Measurements from ENCODE around the gene U2AF2.

Gene U2AF2

GRCh38 chr19:55656552-55656951, 1.7 kb downstream of the U2AF2 start:
- no peak overlapping the region for H3K27ac ChIP-seq (replicated peaks; ENCODE audit: low read length)
- H2BK120ac ChIP-seq (ENCODE audit: low read depth, low read length): no peak overlapping the region
- no peaks in the 10 kb centered on the region for H3K27me3 ChIP-seq (ENCODE audit: control insufficient read depth in 3 of 3, insufficient read depth in 3 of 3, low read depth in 1 of 3, low read length in 3 of 3)
- H4K91ac ChIP-seq (ENCODE audit: low read depth, low read length, poor library complexity): no peak overlapping the region
- peak overlapping the region; percentile 78 for H3K4me2 ChIP-seq (ENCODE audit: insufficient read depth, low read length, poor library complexity, severe bottlenecking)
- peak overlapping the region in 1 of 2 donors; percentile 55 for H3K4me3 ChIP-seq (ENCODE audit: low read length in 2 of 2)
- H2BK5ac ChIP-seq (ENCODE audit: low read length): no peak overlapping the region
- no peak overlapping the region for H3K18ac ChIP-seq (ENCODE audit: low read length)
- H2BK12ac ChIP-seq (ENCODE audit: low read length): no peak overlapping the region
- H3K14ac ChIP-seq (ENCODE audit: low read length): no peak overlapping the region
- no peak overlapping the region for H3K4ac ChIP-seq (ENCODE audit: low read length)
- no peak overlapping the region for H2AK5ac ChIP-seq (ENCODE audit: low read depth, low read length)
- H4K8ac ChIP-seq (ENCODE audit: low read depth, low read length): no peak overlapping the region
- H3K9ac ChIP-seq (ENCODE audit: low read depth, low read length, poor library complexity): no peak overlapping the region
- peaks cover 11 to 12% of the 10 kb centered on the region in 2 donors for H3K4me1 ChIP-seq (ENCODE audit: control insufficient read depth in 2 of 2, insufficient read depth in 1 of 2, low read depth in 1 of 2, low read length in 2 of 2)
- no peak overlapping the region for H2BK15ac ChIP-seq (ENCODE audit: low read length)
- no peak overlapping the region for H2AFZ ChIP-seq (ENCODE audit: low read length)
- no peak overlapping the region for H3K23ac ChIP-seq (ENCODE audit: low read depth, low read length, poor library complexity)
- H3K79me1 ChIP-seq (ENCODE audit: low read depth, low read length): peaks cover 11% of the 10 kb centered on the region
- no peaks in the 10 kb centered on the region for H3K9me3 ChIP-seq (replicated peaks in 1 of 2; ENCODE audit: control insufficient read depth in 2 of 2, insufficient read depth in 1 of 2, low read depth in 1 of 2, low read length in 2 of 2)
- DNase-seq (ENCODE audit: low spot score): no peak
- WGBS, 2 donors (ENCODE audit: extremely low coverage in 2 of 2, insufficient read length in 2 of 2, insufficient replicate concordance in 1 of 2): no CpG with 5 or more reads among the region's 7 CpGs
- H3K36me3 ChIP-seq (replicated peaks in 1 of 2; ENCODE audit: control insufficient read depth in 2 of 2, insufficient read depth in 2 of 2, low read length in 2 of 2): peaks cover 22 to 66% of the 10 kb centered on the region in 2 donors

- Histone ChIP-seq H2BK120ac (ENCODE audit: low read depth, low read length) (no peak overlapping the region), H4K8ac (ENCODE audit: low read depth, low read length) (no peak overlapping the region), H3K9me3 (replicated peaks in 1 of 2; ENCODE audit: control insufficient read depth in 2 of 2, insufficient read depth in 1 of 2, low read depth in 1 of 2, low read length in 2 of 2) (no peaks in the 10 kb centered on the region), H3K14ac (ENCODE audit: low read length) (no peak overlapping the region), H3K18ac (ENCODE audit: low read length) (no peak overlapping the region), H3K27ac (replicated peaks; ENCODE audit: low read length) (no peak overlapping the region), H3K23ac (ENCODE audit: low read depth, low read length, poor library complexity) (no peak overlapping the region), H2BK5ac (ENCODE audit: low read length) (no peak overlapping the region), H3K4ac (ENCODE audit: low read length) (no peak overlapping the region), H3K36me3 (replicated peaks in 1 of 2; ENCODE audit: control insufficient read depth in 2 of 2, insufficient read depth in 2 of 2, low read length in 2 of 2) (peaks cover 24 to 68% of the 10 kb centered on the region in 2 donors), H3K4me3 (ENCODE audit: low read length in 2 of 2) (peak overlapping the region in 1 of 2 donors; percentile 55), H3K4me1 (ENCODE audit: control insufficient read depth in 2 of 2, insufficient read depth in 1 of 2, low read depth in 1 of 2, low read length in 2 of 2) (peaks cover 11 to 12% of the 10 kb centered on the region in 2 donors), H2AFZ (ENCODE audit: low read length) (no peak overlapping the region), H3K9ac (ENCODE audit: low read depth, low read length, poor library complexity) (peak overlapping the region; percentile 39), H2BK15ac (ENCODE audit: low read length) (no peak overlapping the region), H2AK5ac (ENCODE audit: low read depth, low read length) (no peak overlapping the region), H3K4me2 (ENCODE audit: insufficient read depth, low read length, poor library complexity, severe bottlenecking) (no peak overlapping the region), H4K91ac (ENCODE audit: low read depth, low read length, poor library complexity) (no peak overlapping the region), H3K79me1 (ENCODE audit: low read depth, low read length) (peaks cover 13% of the 10 kb centered on the region), H3K27me3 (ENCODE audit: control insufficient read depth in 3 of 3, insufficient read depth in 3 of 3, low read depth in 1 of 3, low read length in 3 of 3) (no peaks in the 10 kb centered on the region), H2BK12ac (ENCODE audit: low read length) (no peak overlapping the region)
- WGBS, 2 donors (ENCODE audit: extremely low coverage in 2 of 2, insufficient read length in 2 of 2, insufficient replicate concordance in 1 of 2): no CpG with 5 or more reads among the region's 18 CpGs
- DNase-seq (ENCODE audit: low spot score): no peak
Observed at GRCh38 chr19:55656988-55657747, 2.3 kb downstream of the U2AF2 start.

DNA sequence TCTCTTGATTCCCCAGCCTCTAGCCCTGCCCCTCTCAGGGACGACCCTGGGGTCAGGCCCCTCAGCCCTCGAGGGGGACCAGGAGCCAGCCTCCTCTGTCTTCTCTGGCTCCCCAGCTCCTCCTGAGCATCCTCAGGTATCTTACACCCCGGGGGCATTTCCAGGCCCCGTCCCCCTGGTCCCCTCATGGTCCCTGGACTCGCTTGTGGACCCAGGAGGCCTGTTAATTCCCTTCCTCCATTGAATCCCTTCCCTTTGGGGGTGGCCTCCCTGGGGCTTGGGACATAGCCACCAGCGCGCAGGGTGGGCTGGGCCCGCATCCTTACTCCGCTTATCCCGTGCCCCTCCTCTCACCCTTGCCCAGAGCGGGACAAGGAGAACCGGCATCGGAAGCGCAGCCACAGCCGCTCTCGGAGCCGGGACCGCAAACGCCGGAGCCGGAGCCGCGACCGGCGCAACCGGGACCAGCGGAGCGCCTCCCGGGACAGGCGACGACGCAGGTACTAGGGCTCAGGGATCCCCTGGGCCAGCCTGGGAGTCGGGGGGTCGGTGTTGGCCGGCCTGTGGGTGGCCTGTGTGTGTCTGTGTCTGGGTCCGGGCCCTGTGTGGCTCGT, 4.1 kb downstream of the U2AF2 start:
- Histone ChIP-seq H3K27ac (replicated peaks; ENCODE audit: low read length) (peak overlapping the region; percentile 26), H3K14ac (ENCODE audit: low read length) (no peak overlapping the region), H3K4me3 (ENCODE audit: low read length in 2 of 2) (no peak overlapping the region), H3K4me1 (ENCODE audit: control insufficient read depth in 2 of 2, insufficient read depth in 1 of 2, low read depth in 1 of 2, low read length in 2 of 2) (peaks cover 11 to 12% of the 10 kb centered on the region in 2 donors), H2BK15ac (ENCODE audit: low read length) (no peak overlapping the region), H4K8ac (ENCODE audit: low read depth, low read length) (no peak overlapping the region), H3K9me3 (replicated peaks in 1 of 2; ENCODE audit: control insufficient read depth in 2 of 2, insufficient read depth in 1 of 2, low read depth in 1 of 2, low read length in 2 of 2) (no peaks in the 10 kb centered on the region), H3K36me3 (replicated peaks in 1 of 2; ENCODE audit: control insufficient read depth in 2 of 2, insufficient read depth in 2 of 2, low read length in 2 of 2) (peaks cover 40 to 82% of the 10 kb centered on the region in 2 donors), H3K23ac (ENCODE audit: low read depth, low read length, poor library complexity) (no peak overlapping the region), H2BK5ac (ENCODE audit: low read length) (no peak overlapping the region), H4K91ac (ENCODE audit: low read depth, low read length, poor library complexity) (no peak overlapping the region), H2BK120ac (ENCODE audit: low read depth, low read length) (no peak overlapping the region), H3K9ac (ENCODE audit: low read depth, low read length, poor library complexity) (peak overlapping the region; percentile 72), H3K18ac (ENCODE audit: low read length) (no peak overlapping the region), H3K27me3 (ENCODE audit: control insufficient read depth in 3 of 3, insufficient read depth in 3 of 3, low read depth in 1 of 3, low read length in 3 of 3) (no peaks in the 10 kb centered on the region), H2AK5ac (ENCODE audit: low read depth, low read length) (no peak overlapping the region), H3K4me2 (ENCODE audit: insufficient read depth, low read length, poor library complexity, severe bottlenecking) (no peak overlapping the region), H2BK12ac (ENCODE audit: low read length) (no peak overlapping the region), H3K4ac (ENCODE audit: low read length) (no peak overlapping the region), H2AFZ (ENCODE audit: low read length) (no peak overlapping the region), H3K79me1 (ENCODE audit: low read depth, low read length) (peaks cover 26% of the 10 kb centered on the region)
- WGBS, 2 donors (ENCODE audit: extremely low coverage in 2 of 2, insufficient read length in 2 of 2, insufficient replicate concordance in 1 of 2): no CpG with 5 or more reads among the region's 37 CpGs
- DNase-seq (ENCODE audit: low spot score): no peak

DNA sequence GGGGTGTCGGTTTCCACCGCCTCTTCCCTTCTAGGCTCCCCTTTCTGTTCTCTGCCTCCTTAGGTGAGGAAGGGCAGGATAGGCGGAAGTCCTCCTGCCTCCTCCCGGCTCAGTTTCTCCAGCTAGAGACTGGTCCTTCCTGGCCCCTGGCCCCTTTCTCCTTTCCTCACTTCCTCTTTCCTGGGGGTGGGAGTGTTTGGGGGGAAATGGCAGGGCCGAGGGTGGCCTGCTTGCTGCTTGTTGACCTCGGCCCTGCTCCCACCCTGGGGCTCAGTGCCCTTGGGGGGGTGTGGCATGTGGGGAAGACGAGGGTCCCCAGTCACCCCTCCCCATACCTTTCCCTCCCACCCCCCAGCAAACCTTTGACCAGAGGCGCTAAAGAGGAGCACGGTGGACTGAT, 5.0 kb downstream of the U2AF2 start:
- no peak overlapping the region for H2AK5ac ChIP-seq (ENCODE audit: low read depth, low read length)
- no peak overlapping the region for H4K8ac ChIP-seq (ENCODE audit: low read depth, low read length)
- H4K91ac ChIP-seq (ENCODE audit: low read depth, low read length, poor library complexity): no peak overlapping the region
- H2BK15ac ChIP-seq (ENCODE audit: low read length): no peak overlapping the region
- H3K4me2 ChIP-seq (ENCODE audit: insufficient read depth, low read length, poor library complexity, severe bottlenecking): no peak overlapping the region
- H3K27ac ChIP-seq (replicated peaks; ENCODE audit: low read length): no peak overlapping the region
- H3K14ac ChIP-seq (ENCODE audit: low read length): no peak overlapping the region
- no peak overlapping the region for H3K4ac ChIP-seq (ENCODE audit: low read length)
- H3K9ac ChIP-seq (ENCODE audit: low read depth, low read length, poor library complexity): no peak overlapping the region
- no peak overlapping the region for H3K23ac ChIP-seq (ENCODE audit: low read depth, low read length, poor library complexity)
- H2AFZ ChIP-seq (ENCODE audit: low read length): no peak overlapping the region
- H3K36me3 ChIP-seq (replicated peaks in 1 of 2; ENCODE audit: control insufficient read depth in 2 of 2, insufficient read depth in 2 of 2, low read length in 2 of 2): peaks cover 45 to 91% of the 10 kb centered on the region in 2 donors
- peaks cover 11 to 12% of the 10 kb centered on the region in 2 donors for H3K4me1 ChIP-seq (ENCODE audit: control insufficient read depth in 2 of 2, insufficient read depth in 1 of 2, low read depth in 1 of 2, low read length in 2 of 2)
- no peak overlapping the region for H2BK120ac ChIP-seq (ENCODE audit: low read depth, low read length)
- H2BK5ac ChIP-seq (ENCODE audit: low read length): no peak overlapping the region
- peaks cover 33% of the 10 kb centered on the region for H3K79me1 ChIP-seq (ENCODE audit: low read depth, low read length)
- H3K18ac ChIP-seq (ENCODE audit: low read length): no peak overlapping the region
- no peak for DNase-seq (ENCODE audit: low spot score)
- no peaks in the 10 kb centered on the region for H3K27me3 ChIP-seq (ENCODE audit: control insufficient read depth in 3 of 3, insufficient read depth in 3 of 3, low read depth in 1 of 3, low read length in 3 of 3)
- H3K4me3 ChIP-seq (ENCODE audit: low read length in 2 of 2): no peak overlapping the region
- no peak overlapping the region for H2BK12ac ChIP-seq (ENCODE audit: low read length)
- H3K9me3 ChIP-seq (replicated peaks in 1 of 2; ENCODE audit: control insufficient read depth in 2 of 2, insufficient read depth in 1 of 2, low read depth in 1 of 2, low read length in 2 of 2): no peaks in the 10 kb centered on the region
- WGBS, 2 donors (ENCODE audit: extremely low coverage in 2 of 2, insufficient read length in 2 of 2, insufficient replicate concordance in 1 of 2): no CpG with 5 or more reads among the region's 9 CpGs
